MM.1S (cell line): ENCODE measurements around the gene KCNQ2.

Experiments used
- DNase-seq: peaks from one replicate; pipeline ENCODE4 v3.0.0-alpha.2; 2015
- H2AFZ ChIP-seq: fragments of 300-600 bp; sonication (generic); 2 replicates; pipeline ENCODE4 v1.6.0; 2016; ENCODE audit warnings: antibody characterized with exemption, low read length
- H3F3A ChIP-seq: fragments of 300-600 bp; sonication (generic); 2 replicates; pipeline ENCODE4 v1.6.1; 2016; ENCODE audit warnings: mild to moderate bottlenecking, antibody characterized with exemption, low read length, moderate library complexity, mixed read lengths; ENCODE audit not compliant: insufficient read depth
- H3K27ac ChIP-seq: fragments of 300-600 bp; sonication (generic); 2 replicates; pipeline ENCODE4 v1.5.1; 2016; ENCODE audit warnings: mild to moderate bottlenecking, low read length
- H3K27me3 ChIP-seq: fragments of 300-600 bp; sonication (generic); replicated peaks from 2 replicates; pipeline ENCODE4 v1.6.0; 2016; ENCODE audit warnings: low read length; ENCODE audit not compliant: insufficient read depth
- H3K36me3 ChIP-seq: fragments of 300-600 bp; sonication (generic); replicated peaks from 2 replicates; pipeline ENCODE4 v1.6.1; 2016; ENCODE audit warnings: mild to moderate bottlenecking, low read length, mixed read lengths; ENCODE audit not compliant: insufficient read depth
- H3K4me1 ChIP-seq: fragments of 300-600 bp; sonication (generic); 2 replicates; pipeline ENCODE4 v1.6.1; 2016; ENCODE audit warnings: low read length, mixed read lengths
- H3K4me2 ChIP-seq: fragments of 300-600 bp; sonication (generic); 2 replicates; pipeline ENCODE4 v1.6.0; 2016; ENCODE audit warnings: low read depth, low read length
- H3K4me3 ChIP-seq: fragments of 300-600 bp; sonication (generic); 2 replicates; pipeline ENCODE4 v1.5.1; 2016; ENCODE audit warnings: low read length, mixed read lengths
- H3K79me2 ChIP-seq: fragments of 300-600 bp; sonication (generic); 2 replicates; pipeline ENCODE4 v1.6.1; 2016; ENCODE audit warnings: mixed run types, low read length, mixed read lengths
- H3K9ac ChIP-seq: fragments of 300-600 bp; sonication (generic); 2 replicates; pipeline ENCODE4 v1.6.1; 2016; ENCODE audit warnings: low read length, mixed read lengths
- H3K9me2 ChIP-seq: fragments of 300-600 bp; sonication (generic); replicated peaks from 2 replicates; pipeline ENCODE4 v1.6.1; 2016; ENCODE audit warnings: mild to moderate bottlenecking, low read length, mixed read lengths; ENCODE audit not compliant: insufficient read depth
- H3K9me3 ChIP-seq: fragments of 300-600 bp; sonication (generic); replicated peaks from 2 replicates; pipeline ENCODE4 v1.6.1; 2016; ENCODE audit warnings: mild to moderate bottlenecking, low read length, mixed read lengths; ENCODE audit not compliant: insufficient read depth
- H4K20me1 ChIP-seq: fragments of 300-600 bp; sonication (generic); 2 replicates; pipeline ENCODE4 v1.6.1; 2016; ENCODE audit warnings: mild to moderate bottlenecking, low read length, moderate library complexity, mixed read lengths; ENCODE audit not compliant: insufficient read depth
- EZH2 ChIP-seq: fragments of 300-600 bp; sonication (generic); optimal IDR thresholded peaks from 2 replicates; pipeline ENCODE3; 2017; ENCODE audit warnings: low read depth, mild to moderate bottlenecking, antibody characterized with exemption, low read length, mixed read lengths
- EZH2phosphoT487 ChIP-seq: fragments of 300-600 bp; sonication (generic); IDR thresholded peaks from 2 replicates; pipeline ENCODE4 v1.6.1; 2018; ENCODE audit warnings: antibody characterized with exemption, low read length
- TF ChIP-seq, protein P1 (sequence below): fragments of 300-600 bp; sonication (generic); IDR thresholded peaks from 2 replicates; pipeline ENCODE4 v1.5.1; 2016; ENCODE audit warnings: antibody characterized with exemption, low read length, mixed read lengths

The KCNQ2 gene

DNA sequence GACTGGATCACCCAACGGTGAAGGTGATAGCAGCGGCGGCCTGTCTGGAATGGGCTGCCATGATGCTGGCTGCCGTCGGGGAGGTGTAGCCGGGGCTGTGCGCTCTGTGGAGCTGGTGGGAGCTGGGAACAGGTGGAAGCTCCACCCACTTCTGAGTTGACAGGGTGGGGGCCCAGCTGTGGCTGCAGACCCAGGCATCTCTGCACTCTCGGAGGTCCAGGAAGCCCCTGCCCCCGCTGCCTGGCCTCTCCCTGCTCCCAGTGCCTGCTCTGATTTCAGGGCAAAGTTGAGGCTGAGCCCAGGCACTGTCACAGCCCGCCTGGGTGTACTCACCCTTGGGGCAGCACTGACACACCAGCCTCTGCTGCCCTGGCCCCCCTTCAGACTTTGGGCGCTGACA, 93.2 kb downstream of the KCNQ2 start:
- Histone ChIP-seq H3K27ac (no peak overlapping the region), H3K9me3 (no peaks in the 10 kb centered on the region), H4K20me1 (no peaks in the 10 kb centered on the region), H2AFZ (no peak overlapping the region), H3K79me2 (no peaks in the 10 kb centered on the region), H3K9ac (no peak overlapping the region), H3K4me1 (no peaks in the 10 kb centered on the region), H3K36me3 (no peaks in the 10 kb centered on the region), H3K9me2 (no peaks in the 10 kb centered on the region), H3K4me2 (no peak overlapping the region), H3K27me3 (peaks cover 83% of the 10 kb centered on the region), H3F3A (no peaks in the 10 kb centered on the region), H3K4me3 (no peak overlapping the region)
- TF ChIP-seq EZH2 (no peak), EZH2phosphoT487 (no peak)
- TF ChIP-seq, protein P1, sequence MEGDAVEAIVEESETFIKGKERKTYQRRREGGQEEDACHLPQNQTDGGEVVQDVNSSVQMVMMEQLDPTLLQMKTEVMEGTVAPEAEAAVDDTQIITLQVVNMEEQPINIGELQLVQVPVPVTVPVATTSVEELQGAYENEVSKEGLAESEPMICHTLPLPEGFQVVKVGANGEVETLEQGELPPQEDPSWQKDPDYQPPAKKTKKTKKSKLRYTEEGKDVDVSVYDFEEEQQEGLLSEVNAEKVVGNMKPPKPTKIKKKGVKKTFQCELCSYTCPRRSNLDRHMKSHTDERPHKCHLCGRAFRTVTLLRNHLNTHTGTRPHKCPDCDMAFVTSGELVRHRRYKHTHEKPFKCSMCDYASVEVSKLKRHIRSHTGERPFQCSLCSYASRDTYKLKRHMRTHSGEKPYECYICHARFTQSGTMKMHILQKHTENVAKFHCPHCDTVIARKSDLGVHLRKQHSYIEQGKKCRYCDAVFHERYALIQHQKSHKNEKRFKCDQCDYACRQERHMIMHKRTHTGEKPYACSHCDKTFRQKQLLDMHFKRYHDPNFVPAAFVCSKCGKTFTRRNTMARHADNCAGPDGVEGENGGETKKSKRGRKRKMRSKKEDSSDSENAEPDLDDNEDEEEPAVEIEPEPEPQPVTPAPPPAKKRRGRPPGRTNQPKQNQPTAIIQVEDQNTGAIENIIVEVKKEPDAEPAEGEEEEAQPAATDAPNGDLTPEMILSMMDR: no peak
- DNase-seq: no peak

GRCh38 chr20:63378626-63379025, 93.8 kb downstream of the KCNQ2 start:
- no peaks in the 10 kb centered on the region for H3K36me3 ChIP-seq
- H3K79me2 ChIP-seq: no peaks in the 10 kb centered on the region
- H3K27ac ChIP-seq: no peak overlapping the region
- peaks cover 84% of the 10 kb centered on the region for H3K27me3 ChIP-seq
- no peak overlapping the region for H3K4me3 ChIP-seq
- TF ChIP-seq EZH2phosphoT487 (no peak), EZH2 (no peak)
- TF ChIP-seq, protein P1: no peak
- no peaks in the 10 kb centered on the region for H3K4me1 ChIP-seq
- no peaks in the 10 kb centered on the region for H4K20me1 ChIP-seq
- DNase-seq: no peak
- no peaks in the 10 kb centered on the region for H3F3A ChIP-seq
- H2AFZ ChIP-seq: no peak overlapping the region
- H3K9me3 ChIP-seq: no peaks in the 10 kb centered on the region
- no peaks in the 10 kb centered on the region for H3K9me2 ChIP-seq
- no peak overlapping the region for H3K4me2 ChIP-seq
- H3K9ac ChIP-seq: no peak overlapping the region

DNA sequence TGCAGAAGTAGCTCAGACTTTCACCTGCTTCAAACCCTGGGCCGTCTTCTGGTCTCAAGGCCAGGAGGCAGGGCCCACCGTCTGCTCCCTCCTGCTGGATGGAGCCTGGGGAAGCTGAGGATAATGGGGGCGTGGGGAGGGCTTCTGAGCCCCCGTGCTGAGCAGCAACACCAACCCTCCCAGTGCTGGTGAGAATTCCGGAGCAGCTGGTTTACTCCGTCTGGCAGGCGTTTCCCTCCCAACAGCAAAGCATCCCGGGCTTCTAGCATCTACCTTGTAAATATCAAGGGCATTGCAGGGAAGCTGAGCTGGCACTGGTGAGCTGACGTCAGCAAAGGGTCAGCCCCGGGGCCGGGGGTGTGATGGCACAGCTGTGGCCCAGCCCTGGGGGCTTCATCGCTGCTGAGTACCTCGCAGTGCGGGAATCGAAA, 94.5 kb downstream of the KCNQ2 start:
- Histone ChIP-seq H3K27ac (no peak overlapping the region), H3K4me1 (no peaks in the 10 kb centered on the region), H3F3A (no peaks in the 10 kb centered on the region), H3K9me2 (no peaks in the 10 kb centered on the region), H2AFZ (no peak overlapping the region), H3K79me2 (no peaks in the 10 kb centered on the region), H3K4me2 (no peak overlapping the region), H3K9ac (no peak overlapping the region), H3K36me3 (no peaks in the 10 kb centered on the region), H3K9me3 (no peaks in the 10 kb centered on the region), H3K27me3 (peaks cover 84% of the 10 kb centered on the region), H4K20me1 (no peaks in the 10 kb centered on the region), H3K4me3 (no peak overlapping the region)
- TF ChIP-seq EZH2 (no peak), EZH2phosphoT487 (no peak)
- TF ChIP-seq, protein P1: no peak
- no peak for DNase-seq
